K562 (cell line): ENCODE results near the gene DOP1B. TPM values are rescaled to one million over a fixed set of nuclear protein-coding genes. Genes with fewer than 3 reads are reported as not detected.

ENCODE experiments used
- ATAC-seq: fragments of 200-7000 bp; cut with Tn5 transposase; 3 replicates; pipeline ENCODE4 v1.9.1; 2020; ENCODE audit warnings: moderate library complexity
- BruUV-seq: library from RNA; stranded (reverse); fragments of 400-500 nt; replicated peaks from 2 replicates; lab custom pipeline; 2021; lab: Mats Ljungman, UMichigan
- CTCF ChIA-PET: fragments of 300-600 bp; formaldehyde crosslinking; extraction: SDS; loops from one replicate; lab custom pipeline; 2021; ENCODE audit warnings: low intra/inter-chr PET ratio; lab: Yijun Ruan, JAX
- POLR2A ChIA-PET: fragments of 300-600, 350-650 bp; sonication (Branson Sonifier 250); formaldehyde crosslinking; extraction: SDS; loops from one replicate; lab custom pipeline; 2021; ENCODE audit warnings: antibody characterized with exemption, inconsistent platforms; lab: Yijun Ruan, JAX
- DNase-seq, 4 experiments: peaks; one replicate each; pipeline versions ENCODE4 v3.0.0 to v3.0.0-alpha.2; 2011 to 2018; ENCODE audit warnings: low spot score in 3 of 4, mixed read lengths in 3 of 4; ENCODE audit errors: extremely low read depth in 1 of 4
- FAIRE-seq: peaks from 2 replicates; lab custom pipeline; 2011; peaks lifted over from hg19 to GRCh38; lab: Jason Lieb, UNC
- H2AFZ ChIP-seq: 2 replicates; pipeline ENCODE4 v1.6.0; 2011; ENCODE audit warnings: low read depth, low read length, control low read depth, inconsistent platforms
- H3K27ac ChIP-seq: fragments of 200-600 bp; 3 replicates; pipeline ENCODE4 v1.8.0; 2011; ENCODE audit warnings: low read depth, mild to moderate bottlenecking, control low read depth, inconsistent platforms, low read length, moderate library complexity, mixed read lengths; ENCODE audit errors: extremely low read depth
- H3K27me3 ChIP-seq, 2 experiments: fragments of 300-600 bp in 1 of 2; 2 replicates in 1 of 2; 3 replicates in 1 of 2; pipeline versions ENCODE4 v1.6.0 to v1.8.0; 2011; ENCODE audit warnings: inconsistent platforms in 2 of 2, low read length in 2 of 2, mild to moderate bottlenecking in 1 of 2, mixed read lengths in 1 of 2, moderate library complexity in 1 of 2; ENCODE audit not compliant: control insufficient read depth in 2 of 2, insufficient read depth in 2 of 2
- H3K36me3 ChIP-seq: fragments of 300-600 bp; 3 replicates; pipeline ENCODE4 v1.8.0; 2011; ENCODE audit warnings: mild to moderate bottlenecking, low read length, inconsistent platforms; ENCODE audit not compliant: control insufficient read depth, insufficient read depth
- H3K4me1 ChIP-seq, 2 experiments: fragments of 200-600 bp in 1 of 2; replicated peaks in 1 of 2; 2 replicates in 1 of 2; 3 replicates in 1 of 2; pipeline versions ENCODE4 v1.5.1 to v1.8.0; 2011; ENCODE audit warnings: inconsistent platforms in 2 of 2, low read length in 2 of 2, mild to moderate bottlenecking in 1 of 2, mixed read lengths in 1 of 2, moderate library complexity in 1 of 2; ENCODE audit not compliant: control insufficient read depth in 2 of 2, insufficient read depth in 2 of 2
- H3K4me2 ChIP-seq: 2 replicates; pipeline ENCODE4 v1.6.1; 2011; ENCODE audit warnings: low read length, control low read depth, inconsistent platforms, mixed read lengths; ENCODE audit not compliant: insufficient read depth
- H3K4me3 ChIP-seq: fragments of 200-600 bp; sonication (generic), shearing (Covaris generic); 2 replicates; pipeline ENCODE4 v1.5.1; 2016; ENCODE audit warnings: control low read depth, inconsistent platforms
- H3K79me2 ChIP-seq: fragments of 200-600 bp; 3 replicates; pipeline ENCODE4 v1.8.0; 2011; ENCODE audit warnings: low read length, inconsistent platforms; ENCODE audit not compliant: control insufficient read depth, insufficient read depth
- H3K9ac ChIP-seq, 2 experiments: 2 replicates each; pipeline versions ENCODE4 v1.6.0 to v1.6.1; 2011; ENCODE audit warnings: low read depth in 2 of 2, low read length in 2 of 2, control low read depth in 1 of 2, inconsistent platforms in 1 of 2, mild to moderate bottlenecking in 1 of 2, mixed read lengths in 1 of 2; ENCODE audit not compliant: insufficient read depth in 1 of 2
- H3K9me1 ChIP-seq: one replicate; pipeline ENCODE4 v1.6.0; 2011; ENCODE audit warnings: inconsistent platforms, mild to moderate bottlenecking, low read length, moderate library complexity; ENCODE audit not compliant: control insufficient read depth, insufficient read depth
- H3K9me3 ChIP-seq: replicated peaks from 2 replicates; pipeline ENCODE4 v1.5.1; 2011; ENCODE audit warnings: low read depth, low read length, inconsistent platforms; ENCODE audit not compliant: control insufficient read depth, insufficient read depth
- H4K20me1 ChIP-seq: replicated peaks from 2 replicates; pipeline ENCODE4 v1.6.1; 2011; ENCODE audit warnings: low read length, inconsistent platforms, mixed read lengths; ENCODE audit not compliant: control insufficient read depth, insufficient read depth
- BRD9 ChIP-seq: fragments of 450-650 bp; IDR thresholded peaks from 2 replicates; pipeline ENCODE4 v1.6.1; 2018; ENCODE audit warnings: low read depth; ENCODE audit not compliant: partially characterized antibody
- CEBPG ChIP-seq, 3 experiments: fragments of 200-800 bp in 1 of 3; sonication (Bioruptor generic) in 1 of 3; sonication (generic) in 1 of 3; formaldehyde crosslinking in 1 of 3; IDR thresholded peaks in 2 of 3; conservative IDR thresholded peaks in 1 of 3; 2 replicates each; pipeline versions ENCODE4 v1.6.1 to v1.8.0; 2016 to 2022; ENCODE audit warnings: missing compliant biosample characterization in 2 of 3, missing genetic modification characterization in 2 of 3, mild to moderate bottlenecking in 1 of 3, missing genetic modification reagents in 1 of 3
- ESRRA ChIP-seq: fragments of 450-650 bp; IDR thresholded peaks from 2 replicates; pipeline ENCODE4 v1.6.1; 2014; ENCODE audit warnings: low read depth, mild to moderate bottlenecking, moderate library complexity, borderline replicate concordance
- ETS2 ChIP-seq: IDR thresholded peaks from 2 replicates; pipeline ENCODE4 v1.6.1; 2016; ENCODE audit warnings: borderline replicate concordance, missing genetic modification characterization, mild to moderate bottlenecking, moderate library complexity, missing compliant biosample characterization; ENCODE audit not compliant: poor library complexity, severe bottlenecking
- HIVEP1 ChIP-seq: fragments of 250-450 bp; sonication (Bioruptor Pico); IDR thresholded peaks from 2 replicates; pipeline ENCODE4 v1.4.0; 2020; ENCODE audit warnings: mild to moderate bottlenecking
- HMGN3 ChIP-seq: IDR thresholded peaks from 2 replicates; pipeline ENCODE4 v1.6.1; 2011; ENCODE audit warnings: borderline replicate concordance, low read depth, mild to moderate bottlenecking, mixed read lengths, low read length; ENCODE audit not compliant: insufficient read length; ENCODE audit errors: extremely low read depth
- POU5F1 ChIP-seq: fragments of 150-350 bp; IDR thresholded peaks from 2 replicates; pipeline ENCODE4 v1.6.1; 2014; ENCODE audit warnings: borderline replicate concordance, low read length, low read depth, mild to moderate bottlenecking; ENCODE audit not compliant: partially characterized antibody
- RAD51 ChIP-seq: fragments of 450-650 bp; IDR thresholded peaks from 2 replicates; pipeline ENCODE4 v1.7.1; 2016; ENCODE audit warnings: low read depth, mild to moderate bottlenecking, borderline replicate concordance
- USF2 ChIP-seq: sonication (generic); formaldehyde crosslinking; IDR thresholded peaks from 2 replicates; pipeline ENCODE4 v1.5.0; 2020; ENCODE audit warnings: missing genetic modification reagents
- ZNF23 ChIP-seq: fragments of 250-450 bp; sonication (Bioruptor Pico); IDR thresholded peaks from 2 replicates; pipeline ENCODE4 v1.4.0; 2020; ENCODE audit warnings: mild to moderate bottlenecking
- WGBS: fragments of 100-300 bp; shearing (Covaris generic); methylation state at CpG from one replicate; pipeline ENCODE4 v1.1.6; 2016; ENCODE audit warnings: low coverage, mixed read lengths; ENCODE audit not compliant: insufficient coverage; ENCODE audit errors: missing lambda C conversion rate; 5-methylcytosine and 5-hydroxymethylcytosine counted together
- in situ Hi-C: fragments of 300-500 bp; cut with MboI; formaldehyde crosslinking; loops from 4 replicates; pipeline ENCODE4 v1.15.0; 2018; ENCODE audit warnings: inconsistent platforms, mixed read lengths
- intact Hi-C: fragments of 100-400 bp; cut with micrococcal nuclease; formaldehyde crosslinking; loops from 2 replicates; pipeline ENCODE4 v1.14.2; 2022
- polyA plus RNA-seq, 8 experiments: library from polyadenylated mRNA; depleted of rRNA in 4 of 8; stranded (reverse) in 5 of 8; unstranded in 3 of 8; fragments of >200 nt; fragmentation: Nextera tagmentation in 2 of 8; fragmentation: Illumina TruSeq in 1 of 8; extraction: Ambion mirVana in 2 of 8; extraction: Trizol in 1 of 8; gene quantifications; 2 replicates each; pipeline versions ENCODE4 v1.2.1 to v1.2.3, GENCODE V29; 2011 to 2014; ENCODE audit warnings: inconsistent platforms in 1 of 8, missing spikeins in 1 of 8
- total RNA-seq, 7 experiments: library from RNA; depleted of rRNA in 6 of 7; stranded (reverse); fragments of >200 nt in 6 of 7; fragmentation: Illumina TruSeq in 2 of 7; extraction: Trizol in 2 of 7; gene quantifications; 2 replicates each; pipeline versions ENCODE4 v1.2.1 to v1.2.3, GENCODE V29; 2011 to 2021; ENCODE audit warnings: low replicate concordance in 1 of 7
- TF ChIP-seq, protein P1 (sequence below), 2 experiments: fragments of 450-650 bp; conservative IDR thresholded peaks; 2 replicates each; pipeline ENCODE4 v1.6.1; 2017; ENCODE audit warnings: mild to moderate bottlenecking in 2 of 2, moderate library complexity in 2 of 2
- TF ChIP-seq, protein P2 (sequence below), 2 experiments: fragments of 200-800 bp in 1 of 2; sonication (Bioruptor generic) in 1 of 2; sonication (generic) in 1 of 2; formaldehyde crosslinking in 1 of 2; IDR thresholded peaks in 1 of 2; conservative IDR thresholded peaks in 1 of 2; 2 replicates each; pipeline versions ENCODE4 v1.5.0 to v1.6.1; 2016 to 2020; ENCODE audit warnings: missing compliant biosample characterization in 1 of 2, missing genetic modification characterization in 1 of 2, missing genetic modification reagents in 1 of 2
- TF ChIP-seq, protein P3 (sequence below): fragments of 450-650 bp; formaldehyde crosslinking; IDR thresholded peaks from 2 replicates; pipeline ENCODE4 v1.4.0; 2020; ENCODE audit warnings: mild to moderate bottlenecking, mixed read lengths

DOP1B gene
- total and polyA plus RNA-seq, 9 of the 15 experiments (the other 6 are each of a cell fraction or from before 2014, with no cell fraction given), result 0.04 to 2.2 (median 0.68) TPM

DNA sequence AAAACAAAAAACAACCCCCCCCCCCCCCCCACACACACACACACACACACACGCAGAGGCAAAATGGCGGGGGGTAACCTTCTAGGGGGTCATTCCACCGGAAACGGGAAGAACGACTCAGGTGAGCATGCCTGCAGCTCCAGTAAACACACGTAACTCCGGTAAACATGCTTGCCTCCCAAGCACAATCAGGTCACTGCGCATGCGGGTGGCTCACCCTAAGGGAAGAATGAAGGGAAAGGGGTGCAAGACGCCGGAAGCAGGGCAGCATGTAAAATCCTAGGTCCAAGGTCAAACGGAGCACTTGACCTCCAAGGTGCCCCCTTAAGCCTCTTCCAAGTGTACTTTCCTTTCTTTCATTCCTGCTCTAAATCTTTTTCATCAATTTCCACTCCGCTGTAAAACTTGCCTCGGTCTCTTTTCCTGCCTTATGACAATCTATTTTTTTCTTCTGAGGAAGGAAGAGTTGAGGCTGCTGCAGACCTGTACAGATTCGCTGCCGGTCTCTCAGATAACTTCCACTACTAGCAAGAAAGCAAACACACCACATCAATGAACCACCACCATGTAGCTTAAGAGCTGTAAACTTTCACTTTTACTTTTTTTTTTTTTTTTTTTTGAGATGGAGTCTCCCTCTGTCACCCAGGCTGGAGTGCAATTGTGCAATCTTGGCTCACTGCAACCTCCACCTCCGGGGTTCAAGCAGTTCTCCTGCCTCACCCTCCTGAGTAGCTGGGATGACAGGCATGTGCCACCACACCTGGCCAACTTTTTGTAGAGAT, 42.8 kb upstream of the DOP1B start:
- no TSS peak for BruUV-seq
- Histone ChIP-seq H3K4me3 (no peak overlapping the region), H3K27ac (no peak overlapping the region), H4K20me1 (no peaks in the 10 kb centered on the region), H3K4me1 (peaks cover 0 to 6% of the 10 kb centered on the region in 2 experiments; a peak in 1 of 5 replicates), H2AFZ (peak overlapping the region; percentile 17; the same call in 1 of the 2 replicates), H3K9me3 (peaks cover 2% of the 10 kb centered on the region; the same call in 1 of the 2 replicates), H3K4me2 (no peak overlapping the region), H3K27me3 (peaks cover 0 to 3% of the 10 kb centered on the region in 2 experiments; a peak in 1 of 5 replicates), H3K9me1 (no peaks in the 10 kb centered on the region), H3K9ac (no peak overlapping the region), H3K79me2 (no peaks in the 10 kb centered on the region), H3K36me3 (no peaks in the 10 kb centered on the region)
- intact Hi-C loops (loop anchor here (2.0 to 10.0 kb wide), 3 partner anchors 52 to 169 kb away; partner anchors contain the start of gene SETD4), in situ Hi-C loops (no loop called here)
- CTCF ChIA-PET, result interaction anchor here (0.6 kb wide), 1 partner anchor 1388 kb away, joined by 4 read pairs; no protein-coding TSS in a partner anchor
- WGBS, result 54% methylated on average over 16 of the region's 17 CpGs
- POLR2A ChIA-PET, result no interaction called here
- no peak for DNase-seq
- no peak for FAIRE-seq
- no peak for ATAC-seq
- TF ChIP-seq, protein P1, sequence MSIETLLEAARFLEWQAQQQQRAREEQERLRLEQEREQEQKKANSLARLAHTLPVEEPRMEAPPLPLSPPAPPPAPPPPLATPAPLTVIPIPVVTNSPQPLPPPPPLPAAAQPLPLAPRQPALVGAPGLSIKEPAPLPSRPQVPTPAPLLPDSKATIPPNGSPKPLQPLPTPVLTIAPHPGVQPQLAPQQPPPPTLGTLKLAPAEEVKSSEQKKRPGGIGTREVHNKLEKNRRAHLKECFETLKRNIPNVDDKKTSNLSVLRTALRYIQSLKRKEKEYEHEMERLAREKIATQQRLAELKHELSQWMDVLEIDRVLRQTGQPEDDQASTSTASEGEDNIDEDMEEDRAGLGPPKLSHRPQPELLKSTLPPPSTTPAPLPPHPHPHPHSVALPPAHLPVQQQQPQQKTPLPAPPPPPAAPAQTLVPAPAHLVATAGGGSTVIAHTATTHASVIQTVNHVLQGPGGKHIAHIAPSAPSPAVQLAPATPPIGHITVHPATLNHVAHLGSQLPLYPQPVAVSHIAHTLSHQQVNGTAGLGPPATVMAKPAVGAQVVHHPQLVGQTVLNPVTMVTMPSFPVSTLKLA (conservative IDR thresholded peaks at IDR 0.05), result no peak
- TF ChIP-seq POU5F1, result no peak
- no peak for TF ChIP-seq HIVEP1
- TF ChIP-seq, protein P2, sequence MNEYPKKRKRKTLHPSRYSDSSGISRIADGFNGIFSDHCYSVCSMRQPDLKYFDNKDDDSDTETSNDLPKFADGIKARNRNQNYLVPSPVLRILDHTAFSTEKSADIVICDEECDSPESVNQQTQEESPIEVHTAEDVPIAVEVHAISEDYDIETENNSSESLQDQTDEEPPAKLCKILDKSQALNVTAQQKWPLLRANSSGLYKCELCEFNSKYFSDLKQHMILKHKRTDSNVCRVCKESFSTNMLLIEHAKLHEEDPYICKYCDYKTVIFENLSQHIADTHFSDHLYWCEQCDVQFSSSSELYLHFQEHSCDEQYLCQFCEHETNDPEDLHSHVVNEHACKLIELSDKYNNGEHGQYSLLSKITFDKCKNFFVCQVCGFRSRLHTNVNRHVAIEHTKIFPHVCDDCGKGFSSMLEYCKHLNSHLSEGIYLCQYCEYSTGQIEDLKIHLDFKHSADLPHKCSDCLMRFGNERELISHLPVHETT (CRISPR knock-in tag; conservative IDR thresholded peaks at IDR 0.05 in 1 of 2, IDR thresholded peaks at IDR 0.05 in 1 of 2), result no peak
- no peak for TF ChIP-seq RAD51
- no peak for TF ChIP-seq BRD9
- no peak for TF ChIP-seq HMGN3
- no peak for TF ChIP-seq ESRRA
- no peak for TF ChIP-seq ZNF23 (CRISPR knock-in tag)
- TF ChIP-seq, protein P3, sequence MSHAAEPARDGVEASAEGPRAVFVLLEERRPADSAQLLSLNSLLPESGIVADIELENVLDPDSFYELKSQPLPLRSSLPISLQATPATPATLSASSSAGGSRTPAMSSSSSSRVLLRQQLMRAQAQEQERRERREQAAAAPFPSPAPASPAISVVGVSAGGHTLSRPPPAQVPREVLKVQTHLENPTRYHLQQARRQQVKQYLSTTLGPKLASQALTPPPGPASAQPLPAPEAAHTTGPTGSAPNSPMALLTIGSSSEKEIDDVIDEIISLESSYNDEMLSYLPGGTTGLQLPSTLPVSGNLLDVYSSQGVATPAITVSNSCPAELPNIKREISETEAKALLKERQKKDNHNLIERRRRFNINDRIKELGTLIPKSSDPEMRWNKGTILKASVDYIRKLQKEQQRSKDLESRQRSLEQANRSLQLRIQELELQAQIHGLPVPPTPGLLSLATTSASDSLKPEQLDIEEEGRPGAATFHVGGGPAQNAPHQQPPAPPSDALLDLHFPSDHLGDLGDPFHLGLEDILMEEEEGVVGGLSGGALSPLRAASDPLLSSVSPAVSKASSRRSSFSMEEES (CRISPR knock-in tag), result no peak
- no peak for TF ChIP-seq USF2 (CRISPR knock-in tag)
- TF ChIP-seq ETS2 (tag), result no peak
- TF ChIP-seq CEBPG (CRISPR knock-in tag; IDR thresholded peaks at IDR 0.05), result no peak
- TF ChIP-seq CEBPG (tag; conservative IDR thresholded peaks at IDR 0.05 in 1 of 2, IDR thresholded peaks at IDR 0.05 in 1 of 2), result peak; percentile 31 to 42; a peak in 2 of 4 replicates
